G401.6 (cell line): ENCODE data around the gene KANK4.

Experiments used
- FAIRE-seq: peaks from 2 replicates; lab custom pipeline; 2012; peaks lifted over from hg19 to GRCh38; lab: Jason Lieb, UNC

KANK4 gene

GRCh38 chr1:62304515-62304914 lies 14.7 kb downstream of the KANK4 start:
- no peak for FAIRE-seq

DNA sequence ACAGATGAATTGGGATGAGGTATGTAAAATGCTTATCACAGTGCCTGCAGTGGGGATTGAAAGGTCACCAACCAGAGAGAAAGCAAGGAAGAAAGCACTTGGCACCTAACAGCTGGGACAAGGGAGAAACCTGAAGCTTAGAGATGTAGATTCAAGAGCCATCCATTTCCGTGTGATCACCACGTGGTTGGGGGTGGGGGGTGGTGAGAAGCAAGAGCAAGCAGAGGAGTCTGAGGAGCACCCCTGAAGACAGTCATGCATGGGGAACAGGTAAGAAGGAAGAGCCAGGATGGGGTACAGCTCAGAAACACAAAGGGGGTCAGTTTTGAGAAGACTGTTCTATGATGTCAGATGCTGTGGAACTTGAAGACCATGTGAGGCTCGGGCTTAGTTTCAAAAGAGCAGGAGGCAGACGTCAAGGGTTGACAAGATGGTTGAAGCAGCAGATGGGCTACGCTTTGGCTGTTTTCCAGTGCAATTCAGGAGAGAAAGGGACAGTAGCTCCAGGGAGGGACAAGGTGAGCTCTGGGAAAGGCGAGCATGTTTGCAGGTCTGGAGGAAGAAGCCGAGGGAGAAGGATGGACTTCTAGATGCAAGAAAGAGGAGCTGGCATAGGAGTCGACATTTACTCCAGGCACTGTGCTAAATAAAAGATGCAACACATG lies 17.4 kb downstream of the KANK4 start:
- no peak for FAIRE-seq

- FAIRE-seq = no peak
Observed at GRCh38 chr1:62299426-62300200, 19.6 kb downstream of the KANK4 start.

DNA sequence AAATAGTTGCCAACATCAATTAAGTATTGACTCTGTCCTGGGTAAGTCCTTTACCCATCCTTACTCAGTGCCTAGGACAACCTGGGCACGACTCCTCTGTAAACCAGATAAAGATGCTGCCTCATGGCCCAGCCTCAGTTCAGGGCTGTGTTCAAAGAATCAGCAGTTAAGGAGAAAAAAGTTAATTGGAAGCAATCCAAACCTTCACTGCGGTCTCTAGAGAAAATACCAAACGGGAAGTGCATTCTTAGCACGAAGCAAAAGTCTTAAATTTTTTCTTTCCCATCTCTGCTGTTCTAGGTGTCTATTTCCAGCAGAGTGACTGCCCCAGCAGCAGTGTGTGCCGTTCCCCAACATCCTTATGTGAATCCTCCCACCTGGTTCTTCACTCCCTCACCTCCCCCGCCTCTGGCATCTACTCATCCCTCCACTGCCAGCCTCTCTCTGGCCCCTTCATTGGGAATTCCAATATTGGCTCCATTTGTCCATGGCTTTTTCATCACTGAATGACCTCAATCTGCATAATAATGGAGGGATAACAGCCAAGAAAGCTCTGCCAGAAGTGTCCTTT lies 23.2 kb downstream of the KANK4 start:
- no peak for FAIRE-seq

DNA sequence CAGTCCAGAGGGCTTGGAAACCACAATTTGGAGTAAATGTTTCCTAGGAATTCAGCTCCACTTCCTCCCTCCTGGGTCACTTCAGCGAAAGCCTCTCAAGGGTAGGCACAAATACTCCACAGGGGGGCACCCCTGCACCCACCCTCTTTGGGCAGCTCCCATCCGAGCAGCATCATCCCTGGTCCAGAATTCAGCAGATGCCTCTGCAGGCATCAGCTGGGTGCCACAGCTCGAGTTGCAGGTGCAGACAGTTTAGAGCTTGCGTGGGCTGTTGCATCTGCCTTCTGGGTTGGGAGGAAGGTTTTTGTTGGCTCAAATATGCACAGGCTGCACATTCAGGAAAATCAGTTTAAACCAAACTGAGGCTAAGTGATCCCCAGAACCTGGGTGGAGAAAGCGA lies 25.0 kb downstream of the KANK4 start:
- FAIRE-seq = no peak

GRCh38 chr1:62288662-62289061 lies 30.6 kb downstream of the KANK4 start:
- FAIRE-seq = no peak

DNA sequence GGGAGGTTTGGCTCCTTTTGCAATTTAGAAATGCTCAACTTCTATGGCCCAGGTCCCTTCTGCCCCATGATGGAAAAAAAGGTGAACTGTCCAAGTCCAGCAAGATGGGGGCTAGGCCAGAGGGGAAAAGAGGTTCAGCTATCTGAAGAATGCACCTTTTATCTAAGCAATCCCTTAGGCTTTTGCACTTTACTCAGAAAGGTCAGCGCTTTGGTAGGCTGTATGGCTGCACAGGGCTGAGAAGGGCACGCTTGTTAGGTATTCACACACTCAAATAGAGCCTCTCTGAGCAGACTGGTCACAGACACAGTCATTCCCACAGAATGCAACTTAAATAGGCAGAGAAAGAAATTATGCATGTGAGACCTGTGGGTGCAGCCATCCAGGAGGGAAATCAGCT lies 31.0 kb downstream of the KANK4 start:
- FAIRE-seq = no peak

DNA sequence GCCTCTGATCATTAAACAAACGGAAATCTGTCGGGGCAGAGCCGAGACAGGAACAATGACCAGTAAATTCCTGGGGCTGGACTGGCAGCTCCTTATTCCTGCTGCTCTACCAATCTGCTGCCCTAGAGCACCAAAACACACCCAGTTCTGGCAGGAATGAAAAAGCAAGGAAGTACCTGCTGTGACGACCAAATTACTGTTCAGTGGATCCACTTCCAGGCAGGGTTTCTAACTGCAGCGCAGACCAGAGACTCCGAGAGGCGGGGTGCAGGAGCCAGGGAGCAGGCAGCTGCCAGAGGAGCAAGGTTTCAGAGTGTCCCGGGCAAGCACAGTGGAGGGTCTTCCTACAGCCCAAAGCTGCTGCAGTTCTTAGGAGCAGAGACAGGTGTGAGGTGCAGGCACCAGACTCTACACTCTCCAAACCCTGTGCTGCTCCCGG lies 32.4 kb downstream of the KANK4 start:
- FAIRE-seq = no peak

DNA sequence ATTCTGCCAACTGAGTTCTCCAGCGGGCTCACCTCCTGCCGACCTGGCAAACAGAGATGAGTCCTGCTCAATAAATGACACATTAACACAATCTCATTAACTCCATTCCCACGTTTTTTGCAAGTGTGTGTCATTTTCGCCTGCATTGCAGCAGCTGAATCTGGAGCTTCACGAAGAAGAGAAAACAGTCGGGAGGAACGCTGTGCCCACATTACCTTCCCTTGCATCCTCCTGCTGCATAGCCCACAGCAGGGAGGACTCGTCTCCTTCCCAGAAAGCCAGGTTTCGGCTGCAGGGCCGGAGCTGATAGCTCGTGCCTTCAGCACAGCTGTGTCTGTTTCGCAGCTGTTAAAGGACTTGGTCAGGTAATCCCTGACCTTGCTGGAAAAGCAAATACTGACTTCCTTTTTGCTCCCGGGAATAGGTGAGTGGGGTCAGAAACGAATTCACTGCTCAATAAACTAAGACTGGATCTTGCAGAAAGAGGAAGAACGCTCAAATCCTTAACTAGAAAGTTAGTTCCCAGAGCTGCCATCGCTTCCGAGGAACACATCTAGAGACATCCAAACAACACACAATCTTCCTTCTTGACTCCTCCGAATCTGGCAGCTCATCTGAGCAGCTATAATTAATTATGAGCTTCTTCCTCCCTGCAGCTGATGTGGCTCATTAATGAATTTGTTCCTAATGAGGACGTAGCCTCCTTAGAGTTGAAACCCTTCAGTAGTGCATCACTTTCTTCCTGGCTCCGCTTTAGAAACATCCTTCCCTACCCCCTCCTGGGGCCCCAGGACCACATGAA lies 33.0 kb downstream of the KANK4 start:
- FAIRE-seq = no peak

- FAIRE-seq = no peak
Observed at GRCh38 chr1:62285440-62285839, 33.8 kb downstream of the KANK4 start.

DNA sequence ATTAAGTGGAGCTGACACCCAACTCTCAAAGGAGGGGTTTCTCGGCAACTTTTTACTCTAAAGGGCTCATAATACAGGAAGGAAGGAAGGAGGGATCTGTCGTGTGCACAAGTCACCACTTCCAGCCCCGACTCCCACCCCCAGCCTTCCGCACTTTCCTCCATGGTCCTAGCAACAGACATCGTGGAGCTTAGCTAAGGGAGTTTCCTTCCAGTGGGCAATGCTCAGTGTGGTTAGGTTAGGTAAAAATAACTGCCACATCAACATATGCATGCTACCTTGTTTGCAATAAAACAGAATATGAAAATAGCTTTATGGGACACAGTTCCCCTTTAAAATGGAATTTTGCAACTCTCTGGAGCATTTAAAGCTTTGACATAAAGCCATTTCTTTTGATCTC lies 35.2 kb downstream of the KANK4 start:
- FAIRE-seq = no peak

DNA sequence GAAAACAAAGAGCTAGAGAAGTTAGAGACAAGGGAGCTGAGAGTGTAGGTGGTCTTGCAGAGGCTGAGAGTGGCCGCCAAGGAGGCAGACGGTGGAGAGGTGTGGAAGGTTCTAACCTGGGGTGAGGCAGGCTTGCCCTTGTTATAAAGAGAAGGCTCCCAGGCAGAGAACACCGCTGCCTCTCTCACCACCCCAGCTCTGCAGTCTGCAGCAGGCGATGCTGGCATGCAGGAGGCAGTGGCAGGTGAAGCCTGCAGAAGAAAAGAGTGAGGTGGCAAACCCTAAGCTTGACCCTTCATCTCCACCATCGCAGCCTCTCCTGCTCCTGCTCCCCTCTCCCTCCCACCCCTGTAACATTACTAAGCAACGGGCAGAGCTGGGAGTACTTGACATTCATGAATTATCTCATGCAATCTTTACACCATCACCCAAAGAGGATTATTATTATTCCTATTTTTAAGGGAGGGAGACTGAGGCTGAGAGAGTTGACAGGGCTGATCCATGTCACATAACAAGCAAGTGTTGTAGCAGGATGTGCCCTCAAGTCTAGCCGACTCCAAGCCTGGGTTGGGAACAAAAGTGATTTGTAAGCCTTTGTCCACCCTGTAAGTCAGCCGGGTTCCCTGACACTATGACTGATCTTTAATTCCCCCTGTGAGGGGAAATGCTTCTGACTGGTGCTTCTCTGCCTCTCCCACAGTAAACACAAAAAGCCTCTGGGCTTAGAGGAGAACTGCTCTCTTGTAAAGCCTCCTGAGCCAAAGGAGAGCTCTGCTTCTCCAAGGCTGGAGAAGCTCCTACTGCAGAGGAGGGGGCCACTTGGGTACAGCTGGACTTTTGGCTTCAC lies 36.1 kb downstream of the KANK4 start:
- no peak for FAIRE-seq

DNA sequence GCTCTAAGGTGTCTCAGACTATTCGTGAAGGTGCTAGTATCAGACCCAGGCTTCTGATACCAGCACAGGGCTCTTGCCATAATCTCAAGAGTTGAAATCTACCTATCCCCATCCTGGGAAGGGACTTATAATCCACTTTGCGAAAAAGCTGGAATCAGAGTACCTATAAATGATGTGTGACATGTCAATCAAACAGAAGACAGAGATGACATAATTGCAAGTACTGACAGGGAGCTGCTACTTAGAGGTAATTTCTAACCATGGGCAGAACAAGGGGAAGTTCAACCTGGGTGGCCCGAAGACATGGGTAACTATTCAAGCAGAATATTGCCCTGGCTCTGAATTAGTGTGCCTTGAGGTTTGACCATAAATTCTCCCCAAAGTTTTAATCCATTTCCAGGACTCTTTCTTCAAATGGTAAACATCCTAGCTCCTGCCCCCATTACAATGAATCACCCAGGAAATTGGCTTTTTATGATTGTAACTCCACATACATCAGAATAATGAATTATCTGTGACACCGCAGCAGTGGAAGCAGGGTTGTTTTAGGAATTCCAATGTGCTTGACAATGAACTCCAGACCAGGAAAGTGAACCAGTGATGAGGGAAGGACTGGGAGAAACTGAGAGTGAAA lies 37.2 kb downstream of the KANK4 start:
- no peak for FAIRE-seq

DNA sequence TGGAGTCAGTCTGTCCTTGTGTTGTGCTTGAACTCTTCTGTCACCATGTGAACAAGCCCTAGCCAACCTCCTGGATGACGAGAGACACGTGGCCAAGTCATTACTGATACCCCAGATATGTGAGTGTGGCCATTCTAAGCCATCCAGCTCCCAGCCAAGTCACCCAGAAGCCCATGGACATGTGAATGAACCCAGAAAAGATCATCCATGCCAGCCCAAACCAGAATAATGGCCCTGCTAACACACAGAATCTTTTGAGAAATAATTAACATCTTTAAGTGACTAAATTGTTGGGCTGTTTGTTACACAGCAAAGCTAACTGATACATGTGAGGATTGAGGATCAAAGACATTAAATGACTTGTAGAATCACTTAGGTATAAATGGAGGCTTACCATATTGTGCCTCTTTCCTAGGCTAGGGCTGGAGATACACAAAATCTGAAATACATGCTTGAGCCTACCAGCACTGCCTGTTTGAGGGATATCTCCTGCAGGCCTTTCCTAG lies 38.2 kb downstream of the KANK4 start:
- FAIRE-seq = no peak

GRCh38 chr1:62280150-62280549 lies 39.1 kb downstream of the KANK4 start:
- no peak for FAIRE-seq

DNA sequence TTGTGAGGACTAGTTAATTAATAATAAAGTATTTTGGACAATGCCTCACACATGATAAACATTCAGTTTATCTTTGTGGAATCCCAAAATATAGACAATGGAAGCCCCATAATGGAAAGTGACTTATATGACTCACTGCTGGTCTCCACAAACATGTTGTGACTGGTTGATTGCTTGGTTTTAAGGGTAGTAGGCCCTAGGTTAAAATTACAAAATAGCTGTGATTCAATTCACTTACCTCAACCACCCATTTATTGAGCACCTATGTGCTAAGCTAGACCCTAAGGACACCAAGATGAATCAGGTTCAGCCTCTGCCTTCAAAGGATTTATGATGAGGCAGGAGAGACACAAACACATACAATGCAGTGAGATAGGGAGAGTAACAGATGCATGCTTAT lies 42.4 kb downstream of the KANK4 start:
- FAIRE-seq = no peak

DNA sequence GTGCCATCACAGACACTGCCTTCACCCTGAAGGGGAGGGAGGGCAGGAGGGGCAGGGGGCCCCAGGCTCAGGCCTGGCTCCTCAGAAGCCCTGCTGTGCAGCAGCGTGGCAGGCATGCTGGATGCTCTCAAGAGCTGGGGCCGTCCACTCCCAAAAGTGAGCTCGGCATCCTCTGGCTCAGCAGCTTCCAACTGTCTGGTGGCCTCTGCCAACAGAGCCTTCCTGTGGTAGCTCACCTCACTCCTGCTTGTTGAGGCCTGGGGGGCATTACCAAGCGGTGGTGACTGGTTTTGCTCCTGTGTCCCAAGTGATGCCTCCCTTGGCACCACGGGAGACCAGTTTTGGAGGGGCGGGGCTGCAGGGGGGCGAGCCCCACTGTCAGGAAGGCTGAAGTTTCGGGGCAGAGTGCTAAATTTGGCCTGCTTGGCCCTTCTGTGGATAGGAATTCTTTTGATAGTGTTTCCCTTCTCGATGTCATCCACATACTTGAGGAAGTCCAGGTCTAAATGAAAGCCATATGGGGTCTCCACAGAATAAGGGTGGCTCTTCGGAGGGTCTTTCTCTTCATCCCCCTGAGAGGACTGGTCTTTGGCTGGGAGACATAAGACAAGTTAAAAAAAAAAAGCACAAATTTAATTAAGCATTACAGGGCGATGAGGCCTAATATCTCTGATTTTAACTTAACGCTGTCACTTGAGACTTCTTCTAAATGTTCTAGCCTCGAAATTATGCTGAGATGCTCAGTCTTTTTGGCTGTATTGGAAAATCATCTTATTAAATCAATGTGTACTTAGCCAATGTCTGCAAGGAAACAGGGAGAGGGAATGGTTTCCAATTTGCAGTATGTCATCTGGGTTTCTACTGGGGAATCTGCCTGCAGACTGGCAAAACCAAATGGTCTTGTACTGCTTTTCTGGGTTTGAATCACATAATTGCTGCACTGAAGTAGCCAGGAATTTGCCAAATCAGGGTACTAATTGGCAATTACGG lies 44.4 kb downstream of the KANK4 start:
- FAIRE-seq = no peak

DNA sequence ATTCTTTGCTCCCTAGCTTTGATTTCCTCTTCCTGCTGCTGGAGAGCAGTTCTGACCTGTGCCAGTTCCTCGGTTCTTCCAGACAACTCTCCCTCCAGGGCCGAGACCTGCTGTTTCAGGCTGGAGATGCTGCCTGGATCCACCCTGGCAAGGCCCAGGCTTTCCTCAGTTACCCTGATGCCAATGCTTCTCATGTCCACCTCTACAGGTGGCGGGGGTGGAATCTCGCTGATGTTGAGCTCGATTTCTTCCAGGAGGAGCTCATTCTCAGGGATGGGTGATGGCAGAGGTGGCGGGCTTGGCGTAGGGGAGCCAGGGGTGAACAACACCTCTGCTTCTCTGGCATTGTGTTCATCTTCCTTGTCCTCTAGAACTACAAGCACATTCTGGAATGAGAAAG lies 45.3 kb downstream of the KANK4 start:
- no peak for FAIRE-seq

- FAIRE-seq = no peak
Observed at GRCh38 chr1:62271948-62272728, 47.1 kb downstream of the KANK4 start.
